Right lobe of liver (tissue), 4 donors: ENCODE measurements around the gene CDC14A.

Experiments used
- CTCF ChIP-seq, 4 donors: fragments of 200-600 bp in 3 of 4; fragments of 450-650 bp in 1 of 4; IDR thresholded peaks; one replicate each; pipeline versions ENCODE4 v1.5.1 to v1.8.0; 2016 to 2022; ENCODE audit warnings: antibody characterized with exemption in 4 of 4, mild to moderate bottlenecking in 2 of 4
- POLR2A ChIP-seq: fragments of 450-650 bp; IDR thresholded peaks from one replicate; pipeline ENCODE4 v1.6.1; 2017; ENCODE audit warnings: antibody characterized with exemption, mild to moderate bottlenecking
- donor health status: DM: no; HTN: no; CAD: no.
- donor health status: DM: no; HTN: no; CAD: no.
- donor health status: DM: no; HTN: yes; CAD: no.

- TF ChIP-seq CTCF (IDR thresholded peaks at IDR 0.05) (no peak), POLR2A (no peak)
These were observed 78.0 kb downstream of the CDC14A start for GRCh38 chr1:100430325-100430756.
